H1 (cell line): ENCODE measurements around the gene GRK5. TPM values are rescaled to one million over a fixed set of nuclear protein-coding genes. Genes with fewer than 3 reads are reported as not detected.

Source experiments
- CTCF ChIA-PET: fragments of 300-600 bp; sonication (Branson Sonifier 250); formaldehyde crosslinking; loops from one replicate; lab custom pipeline; 2021; ENCODE audit not compliant: partially characterized antibody; lab: Charles Lee
- POLR2A ChIA-PET: fragments of 300-600 bp; sonication (Branson Sonifier 250); formaldehyde crosslinking; loops from one replicate; lab custom pipeline; 2021; ENCODE audit warnings: inconsistent platforms; ENCODE audit not compliant: partially characterized antibody; lab: Charles Lee
- DNase-seq, 2 experiments: peaks; one replicate each; pipeline versions ENCODE4 v3.0.0 to v3.0.0-alpha.2; 2010 to 2022; ENCODE audit warnings: low spot score in 2 of 2, low read depth in 1 of 2, mixed read lengths in 1 of 2
- FAIRE-seq: peaks from 2 replicates; lab custom pipeline; 2011; peaks lifted over from hg19 to GRCh38; lab: Jason Lieb, UNC
- H2AFZ ChIP-seq: 2 replicates; pipeline ENCODE4 v1.8.1; 2012; ENCODE audit warnings: low read length, inconsistent platforms
- H2AK5ac ChIP-seq: 2 replicates; pipeline ENCODE4 v1.6.1; 2013; ENCODE audit warnings: low read depth, low read length
- H2BK120ac ChIP-seq: replicated peaks from 2 replicates; pipeline ENCODE3; 2013; ENCODE audit warnings: low read depth, low read length, inconsistent platforms
- H2BK12ac ChIP-seq: 2 replicates; pipeline ENCODE4 v1.6.1; 2013; ENCODE audit warnings: low read depth, low read length
- H2BK15ac ChIP-seq: 2 replicates; pipeline ENCODE4 v1.6.1; 2013; ENCODE audit warnings: low read length
- H2BK20ac ChIP-seq: 2 replicates; pipeline ENCODE4 v1.6.1; 2013; ENCODE audit warnings: low read length
- H2BK5ac ChIP-seq: 2 replicates; pipeline ENCODE4 v1.6.1; 2013; ENCODE audit warnings: low read depth, low read length
- H3K14ac ChIP-seq: 2 replicates; pipeline ENCODE4 v1.6.1; 2013; ENCODE audit warnings: inconsistent platforms; ENCODE audit not compliant: insufficient read length
- H3K18ac ChIP-seq: 2 replicates; pipeline ENCODE4 v1.6.1; 2013; ENCODE audit warnings: low read length; ENCODE audit errors: extremely low read depth
- H3K23ac ChIP-seq: 2 replicates; pipeline ENCODE4 v1.6.1; 2013; ENCODE audit warnings: inconsistent platforms; ENCODE audit not compliant: insufficient read length
- H3K23me2 ChIP-seq: 2 replicates; pipeline ENCODE4 v1.6.1; 2013; ENCODE audit warnings: low read depth, low read length
- H3K27ac ChIP-seq: 2 replicates; pipeline ENCODE4 v1.6.1; 2011; ENCODE audit warnings: low read depth, low read length, inconsistent platforms
- H3K27me3 ChIP-seq, 4 experiments: replicated peaks in 1 of 4; 1 replicate in 1 of 4; 2 replicates in 3 of 4; pipeline versions ENCODE4 v1.6.1 to v1.8.1; 2011 to 2013; ENCODE audit warnings: low read length in 3 of 4, mild to moderate bottlenecking in 3 of 4, inconsistent platforms in 2 of 4, mixed read lengths in 2 of 4, moderate library complexity in 1 of 4; ENCODE audit not compliant: control insufficient read depth in 3 of 4, insufficient read depth in 3 of 4; ENCODE audit errors: extremely low read depth in 1 of 4
- H3K36me3 ChIP-seq, 4 experiments: 2 replicates each; pipeline versions ENCODE4 v1.6.1 to v1.8.1; 2011 to 2013; ENCODE audit warnings: mild to moderate bottlenecking in 4 of 4, low read length in 3 of 4, moderate library complexity in 2 of 4, control low read depth in 1 of 4, inconsistent platforms in 1 of 4; ENCODE audit not compliant: insufficient read depth in 4 of 4, control insufficient read depth in 2 of 4
- H3K4ac ChIP-seq: replicated peaks from 2 replicates; pipeline ENCODE3; 2013; ENCODE audit warnings: low read length, low read depth, mixed read lengths, inconsistent platforms; ENCODE audit not compliant: insufficient read length
- H3K4me1 ChIP-seq, 4 experiments: replicated peaks in 1 of 4; 1 replicate in 1 of 4; 2 replicates in 3 of 4; pipeline versions ENCODE4 v1.6.1 to v1.8.1; 2011 to 2013; ENCODE audit warnings: low read length in 3 of 4, inconsistent platforms in 2 of 4, mixed read lengths in 1 of 4; ENCODE audit not compliant: insufficient read depth in 4 of 4, control insufficient read depth in 3 of 4
- H3K4me2 ChIP-seq, 2 experiments: 2 replicates each; pipeline versions ENCODE4 v1.6.1 to v1.8.1; 2011 to 2013; ENCODE audit warnings: low read depth in 2 of 2, low read length in 2 of 2, control low read depth in 1 of 2, inconsistent platforms in 1 of 2, mild to moderate bottlenecking in 1 of 2; ENCODE audit not compliant: insufficient read depth in 1 of 2
- H3K4me3 ChIP-seq, 4 experiments: fragments of 200-600, 300-600 bp in 1 of 4; sonication (generic), shearing (Covaris generic), sonication (Bioruptor Twin) in 1 of 4; 2 replicates each; pipeline versions ENCODE4 v1.5.1 to v1.8.1; 2011 to 2016; ENCODE audit warnings: low read length in 4 of 4, low read depth in 3 of 4, control low read depth in 2 of 4, inconsistent platforms in 2 of 4, mild to moderate bottlenecking in 2 of 4, mixed read lengths in 1 of 4, moderate library complexity in 1 of 4; ENCODE audit not compliant: insufficient read depth in 2 of 4; ENCODE audit errors: extremely low read depth in 1 of 4
- H3K56ac ChIP-seq: replicated peaks from 2 replicates; pipeline ENCODE3; 2013; ENCODE audit warnings: low read depth, mild to moderate bottlenecking, mixed read lengths, low read length, inconsistent platforms; ENCODE audit not compliant: insufficient read length
- H3K79me1 ChIP-seq: 2 replicates; pipeline ENCODE4 v1.6.1; 2013; ENCODE audit warnings: low read depth, low read length, control low read depth
- H3K79me2 ChIP-seq, 2 experiments: 2 replicates each; pipeline versions ENCODE4 v1.6.1 to v1.8.1; 2012 to 2013; ENCODE audit warnings: low read length in 2 of 2, mild to moderate bottlenecking in 2 of 2, inconsistent platforms in 1 of 2; ENCODE audit not compliant: insufficient read depth in 2 of 2, control insufficient read depth in 1 of 2
- H3K9ac ChIP-seq, 4 experiments: replicated peaks in 1 of 4; 1 replicate in 1 of 4; 2 replicates in 3 of 4; pipeline versions ENCODE4 v1.6.1 to v1.8.1; 2011 to 2013; ENCODE audit warnings: low read depth in 3 of 4, low read length in 3 of 4, control low read depth in 2 of 4, mild to moderate bottlenecking in 2 of 4, moderate library complexity in 2 of 4, inconsistent platforms in 1 of 4; ENCODE audit errors: extremely low read depth in 1 of 4
- H3K9me3 ChIP-seq, 2 experiments: 2 replicates each; pipeline versions ENCODE4 v1.6.1 to v1.8.1; 2012 to 2013; ENCODE audit warnings: mild to moderate bottlenecking in 2 of 2, moderate library complexity in 2 of 2, control low read depth in 1 of 2, inconsistent platforms in 1 of 2, low read depth in 1 of 2, low read length in 1 of 2, mixed read lengths in 1 of 2; ENCODE audit not compliant: insufficient read depth in 2 of 2
- H4K20me1 ChIP-seq, 2 experiments: replicated peaks in 1 of 2; 2 replicates each; pipeline versions ENCODE3 to v1.8.1; 2011 to 2013; ENCODE audit warnings: inconsistent platforms in 2 of 2, low read length in 2 of 2, mild to moderate bottlenecking in 1 of 2; ENCODE audit not compliant: insufficient read depth in 2 of 2, control insufficient read depth in 1 of 2
- H4K5ac ChIP-seq: 2 replicates; pipeline ENCODE4 v1.6.1; 2013; ENCODE audit warnings: low read length, low read depth, mixed read lengths, inconsistent platforms; ENCODE audit not compliant: insufficient read length
- H4K8ac ChIP-seq: 2 replicates; pipeline ENCODE4 v1.8.0; 2013; ENCODE audit warnings: mild to moderate bottlenecking, moderate library complexity, low read length, inconsistent platforms; ENCODE audit not compliant: insufficient read depth; ENCODE audit errors: extremely low read depth
- H4K91ac ChIP-seq: replicated peaks from 2 replicates; pipeline ENCODE3; 2013; ENCODE audit warnings: low read length, mixed read lengths, inconsistent platforms; ENCODE audit not compliant: insufficient read length
- BCL11A ChIP-seq, 2 experiments: IDR thresholded peaks; one replicate each; pipeline ENCODE4 v1.6.1; 2011; ENCODE audit warnings: low read depth in 2 of 2, low read length in 2 of 2, mild to moderate bottlenecking in 2 of 2
- CHD2 ChIP-seq: IDR thresholded peaks from 2 replicates; pipeline ENCODE4 v1.6.1; 2012; ENCODE audit warnings: low read length, improper control_type of control experiment
- CREB1 ChIP-seq: IDR thresholded peaks from 2 replicates; pipeline ENCODE4 v1.6.1; 2012; ENCODE audit warnings: inconsistent platforms
- EGR1 ChIP-seq: IDR thresholded peaks from 2 replicates; pipeline ENCODE4 v1.6.1; 2011; ENCODE audit warnings: low read depth, low read length, borderline replicate concordance
- EZH2 ChIP-seq: fragments of 200-600 bp; sonication (generic); IDR thresholded peaks from 2 replicates; pipeline ENCODE4 v1.7.1; 2012; ENCODE audit warnings: low read depth, mild to moderate bottlenecking, moderate library complexity, low read length, inconsistent platforms; ENCODE audit not compliant: severe bottlenecking
- KDM5A ChIP-seq: fragments of 200-600 bp; IDR thresholded peaks from 2 replicates; pipeline ENCODE4 v1.7.1; 2012; ENCODE audit warnings: mild to moderate bottlenecking, low read length, inconsistent platforms, mixed read lengths
- MAX ChIP-seq: IDR thresholded peaks from 2 replicates; pipeline ENCODE4 v1.6.1; 2012; ENCODE audit warnings: inconsistent platforms
- NANOG ChIP-seq: IDR thresholded peaks from 2 replicates; pipeline ENCODE4 v1.6.1; 2011; ENCODE audit warnings: low read length, low read depth, mild to moderate bottlenecking, inconsistent platforms; ENCODE audit not compliant: insufficient read depth, poor library complexity, severe bottlenecking
- PHF8 ChIP-seq: fragments of 200-600 bp; sonication (generic); conservative IDR thresholded peaks from 2 replicates; pipeline ENCODE4 v1.7.1; 2012; ENCODE audit warnings: low read depth, mild to moderate bottlenecking, inconsistent platforms, low read length, moderate library complexity
- RNF2 ChIP-seq: fragments of 200-900, 300-1000 bp; sonication (generic); IDR thresholded peaks from 2 replicates; pipeline ENCODE4 v1.7.1; 2016; ENCODE audit warnings: borderline replicate concordance, low read depth, mild to moderate bottlenecking, antibody characterized with exemption, low read length; ENCODE audit not compliant: poor library complexity, severe bottlenecking; ENCODE audit errors: missing control alignments
- SAP30 ChIP-seq: fragments of 300-600 bp; sonication (generic); IDR thresholded peaks from 2 replicates; pipeline ENCODE4 v1.7.1; 2012; ENCODE audit warnings: low read length, moderate library complexity, mild to moderate bottlenecking, inconsistent platforms; ENCODE audit not compliant: insufficient read depth, insufficient replicate concordance
- SIRT6 ChIP-seq: IDR thresholded peaks from one replicate; pipeline ENCODE4 v1.7.1; 2012; ENCODE audit warnings: low read length, inconsistent platforms
- SP2 ChIP-seq: IDR thresholded peaks from 2 replicates; pipeline ENCODE4 v1.6.1; 2012; ENCODE audit warnings: mild to moderate bottlenecking, low read length, inconsistent platforms
- SRF ChIP-seq: IDR thresholded peaks from 2 replicates; pipeline ENCODE4 v1.6.1; 2011; ENCODE audit warnings: mild to moderate bottlenecking, low read depth, low read length, moderate library complexity
- WGBS, 2 experiments: shearing (Covaris generic) in 1 of 2; methylation state at CpG; one replicate each; pipeline versions ENCODE4 v1.1.6 to v1.1.7; 2013 to 2015; ENCODE audit warnings: low lambda C conversion rate in 2 of 2, mixed read lengths in 2 of 2, inconsistent platforms in 1 of 2, low coverage in 1 of 2, missing lambda C conversion rate in 1 of 2; ENCODE audit not compliant: insufficient replicate concordance in 2 of 2, insufficient coverage in 1 of 2, insufficient read length in 1 of 2; ENCODE audit errors: extremely low coverage in 1 of 2, missing lambda C conversion rate in 1 of 2; 5-methylcytosine and 5-hydroxymethylcytosine counted together
- polyA plus RNA-seq, 7 experiments: library from polyadenylated mRNA; depleted of rRNA in 3 of 7; stranded (reverse) in 5 of 7; unstranded in 2 of 7; fragments of >200 nt in 5 of 7; fragments of 200-250 nt in 2 of 7; gene quantifications; 1 replicate in 5 of 7; 2 replicates in 1 of 7; 4 replicates in 1 of 7; pipeline versions ENCODE4 v1.2.1 to v1.2.3, GENCODE V29; 2011 to 2013; ENCODE audit warnings: missing spikeins in 2 of 7, mixed read lengths in 2 of 7
- total RNA-seq: library from RNA; stranded (reverse); fragmentation: NEBNext Ultra II Directional; extraction: Animal tissue kit (Norgen Biotek cat#: 25700); gene quantifications from 2 replicates; pipeline ENCODE4 v1.2.1, GENCODE V29; 2021

The GRK5 gene
- total and polyA plus RNA-seq, 2 of the 8 experiments (the other 6 are each of a cell fraction or from before 2014, with no cell fraction given): 0.54 to 2.5 TPM

- POLR2A ChIA-PET: interaction anchor here (0.8 kb wide), 1 partner anchor 12 kb away, joined by 3 read pairs; no protein-coding TSS in a partner anchor
- WGBS, 2 experiments: 89% methylated on average over 4 of the region's 4 CpGs; no CpG with 5 or more reads in 1 of the 2 experiments
- TF ChIP-seq SIRT6 (no peak), BCL11A (IDR thresholded peaks at IDR 0.05; ENCODE audit: low read depth in 2 of 2, low read length in 2 of 2) (no peak), EGR1 (no peak), MAX (no peak), RNF2 (no peak), CREB1 (no peak), SP2 (no peak), SAP30 (no peak), PHF8 (no peak), CHD2 (no peak), KDM5A (no peak), EZH2 (no peak), NANOG (no peak), SRF (no peak)
Measured at GRCh38 chr10:119225083-119225658, 17.8 kb downstream of the GRK5 start.

More at GRCh38 chr10:119225083-119225658, 17.8 kb downstream of the GRK5 start:
- H3K14ac ChIP-seq: no peak overlapping the region
- no peaks in the 10 kb centered on the region for H3K9me3 ChIP-seq
- no peak overlapping the region for H3K9ac ChIP-seq
- H2AK5ac ChIP-seq: no peak overlapping the region
- no peak overlapping the region for H3K4me2 ChIP-seq
- H3K23me2 ChIP-seq: no peaks in the 10 kb centered on the region
- H2BK15ac ChIP-seq: no peak overlapping the region
- CTCF ChIA-PET: no interaction called here
- no peak overlapping the region for H3K4ac ChIP-seq
- no peak overlapping the region for H2BK120ac ChIP-seq
- peaks cover 2 to 13% (median 6%) of the 10 kb centered on the region in 4 experiments; a peak in 3 of 7 replicates for H3K4me1 ChIP-seq
- H2BK12ac ChIP-seq: no peak overlapping the region
- H2AFZ ChIP-seq: no peak overlapping the region
- H4K5ac ChIP-seq: no peak overlapping the region
- FAIRE-seq (no peak), DNase-seq (no peak)
- H3K23ac ChIP-seq: no peak overlapping the region
- H3K4me3 ChIP-seq: no peak overlapping the region
- H2BK5ac ChIP-seq: no peak overlapping the region
- H3K36me3 ChIP-seq: no peaks in the 10 kb centered on the region
- no peaks in the 10 kb centered on the region for H4K20me1 ChIP-seq
- no peak overlapping the region for H3K18ac ChIP-seq
- no peak overlapping the region for H3K27ac ChIP-seq
- H3K56ac ChIP-seq: no peak overlapping the region
- no peak overlapping the region for H4K8ac ChIP-seq
- H3K27me3 ChIP-seq: no peaks in the 10 kb centered on the region; a peak in 1 of 7 replicates
- no peaks in the 10 kb centered on the region for H3K79me1 ChIP-seq
- no peak overlapping the region for H2BK20ac ChIP-seq
- H3K79me2 ChIP-seq: no peaks in the 10 kb centered on the region
- no peak overlapping the region for H4K91ac ChIP-seq
